GM20431 (cell line): ENCODE results near the gene CMIP.

Source experiments
- in situ Hi-C: fragments of 300-500 bp; cut with MseI, MboI; formaldehyde crosslinking; loops from one replicate; pipeline ENCODE4 v1.15.0; 2020; ENCODE audit warnings: low sequenced_read_pairs; ENCODE audit not compliant: unreplicated experiment

Gene CMIP

GRCh38 chr16:81623365-81624102 is 178.9 kb downstream of the CMIP start:
- in situ Hi-C loops, result loop anchor here (25.0 kb wide), 2 partner anchors 89 to 211 kb away; no protein-coding TSS in a partner anchor

- in situ Hi-C loops, result loop anchor here (25.0 kb wide), 2 partner anchors 88 to 212 kb away; no protein-coding TSS in a partner anchor
Observed at GRCh38 chr16:81624403-81624759, 179.8 kb downstream of the CMIP start.

GRCh38 chr16:81624760-81625543 is 180.3 kb downstream of the CMIP start:
- in situ Hi-C loops, result loop anchor here (25.0 kb wide), 2 partner anchors 87 to 213 kb away; no protein-coding TSS in a partner anchor

- in situ Hi-C loops, result no loop called here
Observed at GRCh38 chr16:81625544-81626153, 181.0 kb downstream of the CMIP start.

- in situ Hi-C loops, result no loop called here
Observed at GRCh38 chr16:81626181-81626674, 181.6 kb downstream of the CMIP start.

- in situ Hi-C loops, result no loop called here
Observed at GRCh38 chr16:81627024-81627423, 182.4 kb downstream of the CMIP start.

- in situ Hi-C loops, result no loop called here
Observed at GRCh38 chr16:81627729-81628244, 183.2 kb downstream of the CMIP start.

- in situ Hi-C loops, result no loop called here
Observed at GRCh38 chr16:81629034-81629802, 184.6 kb downstream of the CMIP start.

- in situ Hi-C loops, result no loop called here
Observed at GRCh38 chr16:81629896-81630634, 185.5 kb downstream of the CMIP start.

GRCh38 chr16:81630635-81631031 is 186.0 kb downstream of the CMIP start:
- in situ Hi-C loops, result no loop called here

GRCh38 chr16:81632392-81633146 is 188.0 kb downstream of the CMIP start:
- in situ Hi-C loops, result no loop called here

GRCh38 chr16:81633147-81633619 is 188.6 kb downstream of the CMIP start:
- in situ Hi-C loops, result no loop called here

GRCh38 chr16:81633680-81634379 is 189.2 kb downstream of the CMIP start:
- in situ Hi-C loops, result no loop called here

- in situ Hi-C loops, result no loop called here
Observed at GRCh38 chr16:81634380-81635062, 189.9 kb downstream of the CMIP start.

- in situ Hi-C loops, result no loop called here
Observed at GRCh38 chr16:81635063-81635937, 190.7 kb downstream of the CMIP start.

- in situ Hi-C loops, result no loop called here
Observed at GRCh38 chr16:81636298-81636993, 191.8 kb downstream of the CMIP start.
